Esophagus muscularis mucosa (tissue), 3 donors: Measurements from ENCODE around the gene NDUFB3.
A peak's percentile ranks its signal among the peaks of the same experiment; 100 is the strongest.

Experiments
- CTCF ChIP-seq, 3 experiments: fragments of 200-600 bp in 2 of 3; fragments of 450-650 bp in 1 of 3; sonication (generic) in 2 of 3; IDR thresholded peaks; one replicate each; pipeline ENCODE4 v1.5.1; 2017 to 2019; ENCODE audit warnings: antibody characterized with exemption in 3 of 3, mild to moderate bottlenecking in 2 of 3, moderate library complexity in 1 of 3
- POLR2A ChIP-seq: fragments of 450-650 bp; IDR thresholded peaks from one replicate; pipeline ENCODE4 v1.6.1; 2017; ENCODE audit warnings: antibody characterized with exemption, moderate library complexity, mild to moderate bottlenecking, low read depth
- POLR2AphosphoS5 ChIP-seq, 2 donors: sonication (generic); formaldehyde crosslinking; IDR thresholded peaks; one replicate each; pipeline ENCODE4 v1.6.1; 2017; ENCODE audit warnings: antibody characterized with exemption in 2 of 2

DNA sequence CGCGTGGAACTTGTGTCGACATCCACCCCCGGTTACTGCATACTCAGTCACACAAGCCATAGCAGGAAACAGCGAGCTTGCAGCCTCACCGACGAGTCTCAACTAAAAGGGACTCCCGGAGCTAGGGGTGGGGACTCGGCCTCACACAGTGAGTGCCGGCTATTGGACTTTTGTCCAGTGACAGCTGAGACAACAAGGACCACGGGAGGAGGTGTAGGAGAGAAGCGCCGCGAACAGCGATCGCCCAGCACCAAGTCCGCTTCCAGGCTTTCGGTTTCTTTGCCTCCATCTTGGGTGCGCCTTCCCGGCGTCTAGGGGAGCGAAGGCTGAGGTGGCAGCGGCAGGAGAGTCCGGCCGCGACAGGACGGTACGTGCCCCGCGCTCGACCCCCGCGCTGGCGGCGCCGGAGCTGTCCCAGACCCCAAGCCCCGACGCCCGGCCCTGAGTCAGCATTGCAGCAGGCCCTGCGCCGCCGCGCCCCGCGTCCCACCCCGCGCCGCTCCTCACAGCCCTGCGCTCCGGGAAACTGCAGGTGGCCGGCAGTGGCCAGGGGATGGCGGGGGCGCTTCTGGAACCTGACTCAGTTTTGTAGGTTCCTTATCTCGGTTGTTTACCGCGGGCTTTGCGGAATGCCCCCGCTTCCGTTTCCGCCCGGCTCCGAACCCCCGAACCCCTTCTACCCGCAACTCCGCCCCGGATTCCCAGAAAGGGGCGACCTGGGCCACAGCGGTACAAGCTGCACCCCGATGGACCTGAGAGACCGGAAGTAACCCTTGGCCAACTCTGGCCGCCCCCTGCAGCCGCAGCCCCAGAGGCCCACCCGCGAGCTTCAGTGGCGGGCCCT, 44.5 kb downstream of the NDUFB3 start, which contains the start of gene CFLAR:
- TF ChIP-seq POLR2A: peak; percentile 61
- TF ChIP-seq CTCF (IDR thresholded peaks at IDR 0.05): no peak
- TF ChIP-seq POLR2AphosphoS5 (IDR thresholded peaks at IDR 0.05): peak; percentile 66 to 94
